DND-41 (cell line): Measurements from ENCODE around the gene SLC8B1.

Experiments
- EZH2 ChIP-seq: IDR thresholded peaks from 3 replicates; pipeline ENCODE4 v1.6.1; 2012; ENCODE audit warnings: borderline replicate concordance, low read depth, mild to moderate bottlenecking, moderate library complexity, low read length, inconsistent platforms; ENCODE audit not compliant: severe bottlenecking
- TF ChIP-seq, protein P1 (sequence below): IDR thresholded peaks from 2 replicates; pipeline ENCODE4 v1.5.1; 2012; ENCODE audit warnings: borderline replicate concordance, low read length, moderate library complexity, mild to moderate bottlenecking; ENCODE audit not compliant: poor library complexity, severe bottlenecking; ENCODE audit errors: extremely low read depth

DNA sequence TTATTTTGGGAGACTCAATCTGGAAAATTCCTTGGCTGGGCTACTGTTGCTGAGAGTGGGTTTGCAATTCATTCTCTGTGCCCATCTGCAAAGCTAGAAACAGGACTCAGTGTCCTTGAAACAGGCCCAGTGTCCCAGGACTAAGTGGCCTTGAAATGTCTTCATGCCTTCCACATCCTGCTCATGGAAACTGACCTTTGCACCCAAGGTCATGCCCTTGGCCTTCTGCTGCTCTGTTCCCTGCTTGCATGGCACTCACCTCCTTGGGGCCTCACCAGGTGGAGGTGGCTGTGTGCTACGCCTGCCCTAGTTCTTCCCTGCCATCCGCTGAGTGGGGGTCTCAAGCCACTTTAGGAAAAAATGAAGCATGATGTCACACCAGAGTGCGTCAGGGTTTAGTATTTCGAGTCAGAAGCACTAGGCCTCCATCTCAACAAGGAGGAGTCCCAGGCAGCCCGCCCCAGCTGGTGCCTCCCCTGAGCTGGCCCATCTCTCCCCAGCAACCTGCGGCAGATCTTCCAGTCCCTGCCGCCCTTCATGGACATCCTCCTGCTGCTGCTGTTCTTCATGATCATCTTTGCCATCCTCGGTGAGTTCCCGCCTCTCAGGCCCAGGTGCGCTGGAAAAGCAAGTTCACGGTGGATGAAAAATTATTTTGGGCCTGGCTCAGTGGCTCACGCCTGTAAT lies 65.5 kb downstream of the SLC8B1 start:
- TF ChIP-seq, protein P1, sequence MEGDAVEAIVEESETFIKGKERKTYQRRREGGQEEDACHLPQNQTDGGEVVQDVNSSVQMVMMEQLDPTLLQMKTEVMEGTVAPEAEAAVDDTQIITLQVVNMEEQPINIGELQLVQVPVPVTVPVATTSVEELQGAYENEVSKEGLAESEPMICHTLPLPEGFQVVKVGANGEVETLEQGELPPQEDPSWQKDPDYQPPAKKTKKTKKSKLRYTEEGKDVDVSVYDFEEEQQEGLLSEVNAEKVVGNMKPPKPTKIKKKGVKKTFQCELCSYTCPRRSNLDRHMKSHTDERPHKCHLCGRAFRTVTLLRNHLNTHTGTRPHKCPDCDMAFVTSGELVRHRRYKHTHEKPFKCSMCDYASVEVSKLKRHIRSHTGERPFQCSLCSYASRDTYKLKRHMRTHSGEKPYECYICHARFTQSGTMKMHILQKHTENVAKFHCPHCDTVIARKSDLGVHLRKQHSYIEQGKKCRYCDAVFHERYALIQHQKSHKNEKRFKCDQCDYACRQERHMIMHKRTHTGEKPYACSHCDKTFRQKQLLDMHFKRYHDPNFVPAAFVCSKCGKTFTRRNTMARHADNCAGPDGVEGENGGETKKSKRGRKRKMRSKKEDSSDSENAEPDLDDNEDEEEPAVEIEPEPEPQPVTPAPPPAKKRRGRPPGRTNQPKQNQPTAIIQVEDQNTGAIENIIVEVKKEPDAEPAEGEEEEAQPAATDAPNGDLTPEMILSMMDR: no peak
- no peak for TF ChIP-seq EZH2
